Measurements from ENCODE around the gene STK17B.
"Not testable (repeated sequence)": the region's sequence is repeated elsewhere in the genome, so short reads cannot be mapped to it uniquely, and the experiment has no call there.

The STK17B gene

GRCh38 chr2:196101325-196101991 is 69.9 kb downstream of the STK17B start:
- DNase-seq (ENCODE audit: low read depth) = no peak
- no peak for TF ChIP-seq CTCF (IDR thresholded peaks at IDR 0.05; ENCODE audit: control insufficient read depth, insufficient read depth, low read depth, low read length, missing control alignments)
- H3K4me3 ChIP-seq (ENCODE audit: control insufficient read depth, low read depth, low read length) = no peak overlapping the region

- TF ChIP-seq CTCF (IDR thresholded peaks at IDR 0.05; ENCODE audit: control insufficient read depth, insufficient read depth, low read depth, low read length, missing control alignments) = no peak
- no peak for DNase-seq (ENCODE audit: low read depth)
- H3K4me3 ChIP-seq (ENCODE audit: control insufficient read depth, low read depth, low read length) = no peak overlapping the region
These were observed 71.5 kb downstream of the STK17B start for GRCh38 chr2:196099916-196100315.

- H3K4me3 ChIP-seq (ENCODE audit: control insufficient read depth, low read depth, low read length) = no peak overlapping the region
- no peak for DNase-seq (ENCODE audit: low read depth)
- no peak for TF ChIP-seq CTCF (IDR thresholded peaks at IDR 0.05; ENCODE audit: control insufficient read depth, insufficient read depth, low read depth, low read length, missing control alignments)
These were observed 73.3 kb downstream of the STK17B start for GRCh38 chr2:196097864-196098660.

GRCh38 chr2:196096982-196097745 is 74.2 kb downstream of the STK17B start:
- H3K4me3 ChIP-seq (ENCODE audit: control insufficient read depth, low read depth, low read length) = no peak overlapping the region
- no peak for DNase-seq (ENCODE audit: low read depth)
- TF ChIP-seq CTCF (IDR thresholded peaks at IDR 0.05; ENCODE audit: control insufficient read depth, insufficient read depth, low read depth, low read length, missing control alignments) = no peak

GRCh38 chr2:196096264-196096663 is 75.1 kb downstream of the STK17B start:
- TF ChIP-seq CTCF (IDR thresholded peaks at IDR 0.05; ENCODE audit: control insufficient read depth, insufficient read depth, low read depth, low read length, missing control alignments) = no peak
- DNase-seq (ENCODE audit: low read depth) = no peak
- H3K4me3 ChIP-seq (ENCODE audit: control insufficient read depth, low read depth, low read length) = no peak overlapping the region

GRCh38 chr2:196089448-196089847 is 81.9 kb downstream of the STK17B start:
- not testable (repeated sequence) for DNase-seq (ENCODE audit: low read depth)

GRCh38 chr2:196088203-196088602 is 83.2 kb downstream of the STK17B start:
- no peak for TF ChIP-seq CTCF (IDR thresholded peaks at IDR 0.05; ENCODE audit: control insufficient read depth, insufficient read depth, low read depth, low read length, missing control alignments)
- no peak overlapping the region for H3K4me3 ChIP-seq (ENCODE audit: control insufficient read depth, low read depth, low read length)
- no peak for DNase-seq (ENCODE audit: low read depth)

More at GRCh38 chr2:196089448-196089847, 81.9 kb downstream of the STK17B start:
- H3K4me3 ChIP-seq (ENCODE audit: control insufficient read depth, low read depth, low read length) = not testable (repeated sequence)
